Stimulated activated CD8-positive, alpha-beta memory T cell treated with anti-CD3 and anti-CD28 coated beads, Interleukin-7, amount 100 ng/mL, for 1 hour (primary cell): ENCODE data around the gene PCDHB16.
"Not testable (repeated sequence)": the region's sequence is repeated elsewhere in the genome, so short reads cannot be mapped to it uniquely, and the experiment has no call there.

Experiments
- DNase-seq, 2 donors: peaks; one replicate each; pipeline ENCODE4 v3.0.0-alpha.2; 2020; ENCODE audit warnings: low read depth in 2 of 2

PCDHB16 gene

GRCh38 chr5:141184117-141184855 is 2.1 kb downstream of the PCDHB16 start:
- DNase-seq, result not testable (repeated sequence)

- no peak for DNase-seq
Observed at GRCh38 chr5:141186897-141187512, 4.8 kb downstream of the PCDHB16 start, which contains the start of gene PCDHB9. TSS of gene PCDHB9 (plus strand) at chr5:141187161. CDS start at chr5:141187319, 158 bp downstream.

- not testable (repeated sequence) for DNase-seq
Observed at GRCh38 chr5:141188682-141189081, 6.5 kb downstream of the PCDHB16 start.

- DNase-seq, result not testable (repeated sequence)
Observed at GRCh38 chr5:141189131-141189530, 6.9 kb downstream of the PCDHB16 start.

- no peak for DNase-seq
Observed at GRCh38 chr5:141192110-141192725, 10.0 kb downstream of the PCDHB16 start, which contains the start of gene PCDHB10. TSS of gene PCDHB10 (plus strand) at chr5:141192353. CDS start at chr5:141192553, 200 bp downstream.

- DNase-seq, result not testable (repeated sequence)
Observed at GRCh38 chr5:141194332-141194731, 12.1 kb downstream of the PCDHB16 start.

GRCh38 chr5:141196363-141196762 is 14.2 kb downstream of the PCDHB16 start:
- DNase-seq, result no peak

GRCh38 chr5:141199359-141200235 is 17.4 kb downstream of the PCDHB16 start, which contains the start of gene PCDHB11:
TSS of gene PCDHB11 (plus strand) at chr5:141199627. CDS start at chr5:141199775, 148 bp downstream.
- DNase-seq, result no peak

GRCh38 chr5:141201126-141201525 is 18.9 kb downstream of the PCDHB16 start:
- DNase-seq, result not testable (repeated sequence)

GRCh38 chr5:141201646-141202045 is 19.5 kb downstream of the PCDHB16 start:
- DNase-seq, result not testable (repeated sequence)

GRCh38 chr5:141208478-141208877 is 26.3 kb downstream of the PCDHB16 start, which contains the start of gene PCDHB12:
TSS of gene PCDHB12 (plus strand) at chr5:141208719. CDS start at chr5:141208908, 189 bp downstream.
- no peak for DNase-seq

GRCh38 chr5:141210281-141210680 is 28.1 kb downstream of the PCDHB16 start:
- not testable (repeated sequence) for DNase-seq

- DNase-seq, result not testable (repeated sequence)
Observed at GRCh38 chr5:141210849-141211248, 28.7 kb downstream of the PCDHB16 start.

- DNase-seq, result not testable (repeated sequence)
Observed at GRCh38 chr5:141213656-141214339, 31.6 kb downstream of the PCDHB16 start, which contains the start of gene PCDHB13. TSS of gene PCDHB13 (plus strand) at chr5:141213919. CDS start at chr5:141214124, 205 bp downstream.

- DNase-seq, result not testable (repeated sequence)
Observed at GRCh38 chr5:141214583-141214982, 32.4 kb downstream of the PCDHB16 start.

- DNase-seq, result not testable (repeated sequence)
Observed at GRCh38 chr5:141215504-141215903, 33.3 kb downstream of the PCDHB16 start.

- not testable (repeated sequence) for DNase-seq
Observed at GRCh38 chr5:141216035-141216434, 33.8 kb downstream of the PCDHB16 start.

- no peak for DNase-seq
Observed at GRCh38 chr5:141223112-141223783, 41.1 kb downstream of the PCDHB16 start, which contains the start of gene PCDHB14. TSS of gene PCDHB14 (plus strand) at chr5:141223343. CDS start at chr5:141223506, 163 bp downstream.

- not testable (repeated sequence) for DNase-seq
Observed at GRCh38 chr5:141224844-141225243, 42.7 kb downstream of the PCDHB16 start.

- DNase-seq, result not testable (repeated sequence)
Observed at GRCh38 chr5:141225421-141225820, 43.2 kb downstream of the PCDHB16 start.
